K562 (cell line): ENCODE data around the gene SHROOM3. TPM values are rescaled to one million over a fixed set of nuclear protein-coding genes. Genes with fewer than 3 reads are reported as not detected.

Experiments
- AFF4 ChIP-seq: sonication (generic); formaldehyde crosslinking; IDR thresholded peaks from 2 replicates; pipeline ENCODE4 v1.8.0; 2023; ENCODE audit warnings: mild to moderate bottlenecking, missing genetic modification reagents
- BRCA1 ChIP-seq, 2 experiments: fragments of 450-650 bp in 1 of 2; sonication (generic) in 1 of 2; formaldehyde crosslinking in 1 of 2; IDR thresholded peaks; 2 replicates each; pipeline versions ENCODE4 v1.5.0 to v1.6.1; 2017 to 2020; ENCODE audit warnings: mild to moderate bottlenecking in 1 of 2, missing genetic modification reagents in 1 of 2
- CHD2 ChIP-seq: IDR thresholded peaks from 2 replicates; pipeline ENCODE4 v1.6.1; 2011; ENCODE audit warnings: low read depth, low read length
- ELF2 ChIP-seq: fragments of 250-450 bp; sonication (Bioruptor Pico); IDR thresholded peaks from 2 replicates; pipeline ENCODE4 v1.5.0; 2021; ENCODE audit warnings: mild to moderate bottlenecking
- ZNF217 ChIP-seq: sonication (generic); formaldehyde crosslinking; IDR thresholded peaks from 2 replicates; pipeline ENCODE4 v1.8.0; 2022; ENCODE audit warnings: mild to moderate bottlenecking, missing genetic modification reagents
- ZNF431 ChIP-seq: sonication (generic); formaldehyde crosslinking; IDR thresholded peaks from 2 replicates; pipeline ENCODE4 v1.8.0; 2022; ENCODE audit warnings: mild to moderate bottlenecking, missing genetic modification reagents
- ZNF583 ChIP-seq: fragments of 250-450 bp; sonication (Bioruptor Pico); IDR thresholded peaks from 2 replicates; pipeline ENCODE4 v1.4.0; 2020
- polyA plus RNA-seq, 8 experiments: library from polyadenylated mRNA; depleted of rRNA in 4 of 8; stranded (reverse) in 5 of 8; unstranded in 3 of 8; fragments of >200 nt; fragmentation: Nextera tagmentation in 2 of 8; fragmentation: Illumina TruSeq in 1 of 8; extraction: Ambion mirVana in 2 of 8; extraction: Trizol in 1 of 8; gene quantifications; 2 replicates each; pipeline versions ENCODE4 v1.2.1 to v1.2.3, GENCODE V29; 2011 to 2014; ENCODE audit warnings: inconsistent platforms in 1 of 8, missing spikeins in 1 of 8
- total RNA-seq, 7 experiments: library from RNA; depleted of rRNA in 6 of 7; stranded (reverse); fragments of >200 nt in 6 of 7; fragmentation: Illumina TruSeq in 2 of 7; extraction: Trizol in 2 of 7; gene quantifications; 2 replicates each; pipeline versions ENCODE4 v1.2.1 to v1.2.3, GENCODE V29; 2011 to 2021; ENCODE audit warnings: low replicate concordance in 1 of 7

Gene SHROOM3
- total and polyA plus RNA-seq, 9 of the 15 experiments (the other 6 are each of a cell fraction or from before 2014, with no cell fraction given): 0.01 to 0.07 TPM; not detected in 7

DNA sequence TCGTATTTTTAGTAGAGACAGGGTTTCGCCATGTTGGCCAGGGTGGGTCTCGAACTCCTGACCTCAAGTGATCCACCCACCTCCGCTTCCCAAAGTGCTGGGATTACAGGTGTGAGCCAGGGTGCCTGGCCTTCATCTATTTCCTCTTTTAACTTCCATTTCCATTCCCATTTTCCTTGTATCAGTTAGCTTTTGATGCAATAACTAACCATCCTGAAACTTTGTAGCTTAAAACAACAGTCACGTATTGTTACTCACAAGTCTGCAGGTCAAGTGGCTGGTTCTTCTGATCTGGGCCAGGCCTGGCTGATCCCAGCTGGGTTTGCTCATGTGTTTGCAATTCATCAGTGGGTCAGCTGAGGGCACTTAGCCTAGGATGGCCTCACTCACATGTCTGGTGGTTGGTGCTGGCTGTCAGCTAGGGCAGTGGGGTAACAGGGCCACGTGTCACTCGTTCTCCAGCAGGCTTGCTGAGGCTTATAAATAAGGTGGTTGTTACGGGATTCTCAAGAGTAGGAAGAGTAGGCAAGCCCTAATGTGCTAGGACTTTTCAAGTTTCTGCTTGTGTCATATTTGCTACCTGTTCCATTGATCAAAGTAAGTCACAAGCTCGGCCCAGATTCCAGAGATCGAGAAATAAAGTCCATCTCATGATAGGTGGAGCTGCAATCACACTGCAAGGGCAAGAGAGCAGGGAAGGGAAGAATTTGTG, 374.7 kb downstream of the SHROOM3 start (continued):
- no peak for TF ChIP-seq ZNF583 (CRISPR knock-in tag)
- no peak for TF ChIP-seq ZNF431 (CRISPR knock-in tag)
- no peak for TF ChIP-seq AFF4 (CRISPR knock-in tag)
- TF ChIP-seq CHD2: no peak
- TF ChIP-seq ZNF217 (CRISPR knock-in tag): no peak
- TF ChIP-seq BRCA1 (IDR thresholded peaks at IDR 0.05): no peak
- TF ChIP-seq BRCA1 (CRISPR knock-in tag; IDR thresholded peaks at IDR 0.05): no peak
- TF ChIP-seq ELF2 (CRISPR knock-in tag): no peak
